GM18519 (cell line): ENCODE results near the gene AP3D1.

Source experiments
- ATAC-seq: cut with Tn5 transposase; IDR thresholded peaks from one replicate; pipeline ENCODE4 v1.9.1; 2021; ENCODE audit warnings: mild to moderate bottlenecking, moderate library complexity; ENCODE audit not compliant: unreplicated experiment, low FRiP score

Gene AP3D1

GRCh38 chr19:2070436-2070827, 80.9 kb downstream of the AP3D1 start:
- no peak for ATAC-seq

GRCh38 chr19:2064788-2065524, 86.4 kb downstream of the AP3D1 start:
- ATAC-seq: no peak

- ATAC-seq: no peak
Measured at GRCh38 chr19:2064395-2064787, 87.0 kb downstream of the AP3D1 start.

GRCh38 chr19:2063824-2064223, 87.5 kb downstream of the AP3D1 start:
- no peak for ATAC-seq

- ATAC-seq: no peak
Measured at GRCh38 chr19:2062770-2063169, 88.6 kb downstream of the AP3D1 start.

- ATAC-seq: no peak
Measured at GRCh38 chr19:2062389-2062729, 89.0 kb downstream of the AP3D1 start.

- ATAC-seq: peak; percentile 57
Measured at GRCh38 chr19:2061495-2062388, 89.6 kb downstream of the AP3D1 start.

GRCh38 chr19:2060884-2061494, 90.4 kb downstream of the AP3D1 start:
- ATAC-seq: peak; percentile 14

GRCh38 chr19:2059422-2060201, 91.8 kb downstream of the AP3D1 start:
- no peak for ATAC-seq

- ATAC-seq: no peak
Measured at GRCh38 chr19:2058570-2059421, 92.6 kb downstream of the AP3D1 start.

- no peak for ATAC-seq
Measured at GRCh38 chr19:2057484-2058469, 93.6 kb downstream of the AP3D1 start.

- no peak for ATAC-seq
Measured at GRCh38 chr19:2056837-2057192, 94.6 kb downstream of the AP3D1 start.

GRCh38 chr19:2055931-2056836, 95.2 kb downstream of the AP3D1 start:
- ATAC-seq: no peak

GRCh38 chr19:2054763-2055162, 96.6 kb downstream of the AP3D1 start:
- ATAC-seq: no peak

- no peak for ATAC-seq
Measured at GRCh38 chr19:2053601-2054389, 97.6 kb downstream of the AP3D1 start.

GRCh38 chr19:2051773-2052704, 99.3 kb downstream of the AP3D1 start:
- no peak for ATAC-seq
